NCI-H446 treated with DMSO at 0.1 percent for 48 hours (cell line): ENCODE measurements around the gene ARHGEF10L.
A peak's percentile ranks its signal among the peaks of the same experiment; 100 is the strongest.

Experiments used
- DNase-seq: peaks from one replicate; lab custom pipeline; 2025; lab: John Stamatoyannopoulos, UW

Gene ARHGEF10L

DNA sequence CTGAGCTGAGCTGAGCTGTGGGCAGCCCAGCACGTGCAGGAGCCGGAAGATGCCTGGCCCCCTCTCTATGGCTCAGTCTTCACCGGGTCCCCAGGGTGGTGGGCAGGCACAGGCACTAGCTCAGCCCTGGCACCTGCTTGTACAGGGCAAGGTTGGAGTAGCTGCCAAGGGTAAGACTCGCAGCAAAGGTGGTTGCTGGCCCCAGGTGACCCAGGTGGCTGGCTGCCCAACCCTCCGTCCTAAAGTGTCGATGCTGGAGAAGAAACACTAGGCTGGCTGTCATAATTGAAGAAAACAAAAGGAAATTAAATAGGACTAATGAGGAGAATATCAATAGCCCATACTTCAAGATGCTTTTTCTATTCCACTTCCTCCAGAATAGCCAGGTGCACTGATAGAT, 138.5 kb downstream of the ARHGEF10L start:
- DNase-seq = no peak

DNA sequence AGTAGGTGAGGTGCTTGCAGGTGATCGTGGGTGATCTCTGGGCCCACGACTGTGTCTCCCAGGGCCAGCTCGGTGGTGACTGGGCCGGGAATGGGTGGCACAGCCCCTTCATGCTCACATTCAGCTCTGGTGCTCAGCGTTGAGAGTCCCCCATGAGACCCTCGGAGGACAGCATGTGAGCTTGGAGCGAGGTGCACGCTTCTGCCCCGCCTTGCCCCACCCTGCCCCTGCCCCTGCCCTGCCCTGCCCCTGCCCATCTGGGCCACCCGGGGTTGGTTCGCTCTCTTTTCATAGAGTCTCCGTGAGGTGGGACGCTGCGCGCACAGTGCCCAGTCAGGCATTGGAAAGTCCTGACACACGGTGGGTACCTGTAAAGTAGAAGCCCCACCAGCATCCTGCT, 140.4 kb downstream of the ARHGEF10L start:
- DNase-seq = no peak

DNA sequence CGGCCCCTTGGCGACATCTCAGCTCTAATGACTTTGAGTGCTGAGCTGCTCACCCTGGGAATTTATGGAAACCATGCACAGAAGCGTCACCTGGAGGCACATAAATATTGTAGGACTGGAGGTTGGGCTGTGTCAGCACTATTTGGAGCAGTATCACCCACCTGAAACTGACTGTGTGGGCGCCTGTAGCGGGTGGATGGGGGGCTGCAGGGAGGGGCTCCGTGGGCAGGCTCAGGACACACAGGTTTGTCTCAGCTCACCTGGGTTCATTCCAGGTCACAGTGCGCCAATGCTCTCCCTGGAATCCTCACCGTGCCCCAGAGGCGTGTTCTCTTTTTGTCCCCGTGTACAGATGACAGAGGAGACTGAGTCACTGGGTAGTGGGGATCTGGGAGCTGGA, 140.8 kb downstream of the ARHGEF10L start:
- no peak for DNase-seq

DNA sequence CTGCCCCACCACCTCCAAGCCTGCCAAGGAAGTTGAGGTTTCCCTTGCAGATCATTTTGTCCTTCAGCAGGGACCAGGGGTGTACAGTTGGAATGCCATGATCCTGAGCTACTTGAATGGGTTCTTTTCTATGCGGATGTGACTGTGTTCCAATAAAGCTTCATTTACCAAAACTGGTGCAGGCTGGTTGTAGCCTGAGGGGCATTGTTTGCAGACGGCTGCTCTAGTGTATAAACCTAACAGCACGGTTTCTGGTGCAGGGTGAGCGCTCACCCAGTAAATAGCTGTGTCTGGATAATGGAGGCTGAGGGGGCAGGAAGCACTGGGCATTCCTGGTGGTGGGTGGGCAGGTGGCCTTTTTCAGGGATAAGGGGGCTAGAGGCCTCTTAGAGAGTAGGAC, 142.9 kb downstream of the ARHGEF10L start:
- DNase-seq = no peak

DNA sequence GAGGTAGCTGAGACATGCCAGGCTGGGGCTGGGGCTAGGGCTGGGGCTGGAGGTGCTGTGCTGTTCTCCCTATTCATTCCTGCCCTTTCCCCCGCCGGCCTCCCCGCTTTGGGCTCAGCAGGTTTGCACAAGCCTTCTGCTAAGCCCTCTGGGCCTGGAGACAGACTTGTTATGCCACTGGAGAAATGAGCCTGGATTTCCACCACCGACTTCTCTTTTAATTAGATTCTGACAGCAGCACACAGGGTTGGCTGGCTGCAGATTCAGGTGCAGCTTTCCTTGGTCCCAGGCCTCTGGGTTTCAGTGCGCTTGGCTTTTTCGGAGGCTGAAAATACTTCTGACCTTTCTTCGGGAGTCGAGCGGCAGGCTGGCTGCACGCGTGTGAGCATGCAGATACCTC, 144.1 kb downstream of the ARHGEF10L start:
- no peak for DNase-seq

DNA sequence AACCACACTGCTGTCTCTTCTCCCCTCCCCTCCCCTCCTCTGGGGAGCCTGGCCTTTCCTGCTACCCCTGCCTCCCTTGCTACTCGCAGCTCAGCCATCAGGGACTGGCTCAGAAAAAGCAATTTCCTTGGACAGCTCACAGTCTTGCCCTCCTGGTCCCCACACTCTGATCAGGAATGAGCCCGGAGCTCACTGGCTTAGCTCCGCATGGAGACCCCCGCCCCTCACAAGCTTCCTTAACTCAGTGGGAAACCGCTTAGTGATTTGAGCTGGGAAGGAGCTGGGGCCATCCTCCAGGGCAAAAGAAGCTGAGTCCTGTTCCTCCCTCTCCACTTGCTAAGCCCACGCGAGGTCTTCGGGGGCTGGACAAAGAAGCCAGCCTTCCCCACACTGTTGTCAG, 145.3 kb downstream of the ARHGEF10L start:
- DNase-seq = no peak

DNA sequence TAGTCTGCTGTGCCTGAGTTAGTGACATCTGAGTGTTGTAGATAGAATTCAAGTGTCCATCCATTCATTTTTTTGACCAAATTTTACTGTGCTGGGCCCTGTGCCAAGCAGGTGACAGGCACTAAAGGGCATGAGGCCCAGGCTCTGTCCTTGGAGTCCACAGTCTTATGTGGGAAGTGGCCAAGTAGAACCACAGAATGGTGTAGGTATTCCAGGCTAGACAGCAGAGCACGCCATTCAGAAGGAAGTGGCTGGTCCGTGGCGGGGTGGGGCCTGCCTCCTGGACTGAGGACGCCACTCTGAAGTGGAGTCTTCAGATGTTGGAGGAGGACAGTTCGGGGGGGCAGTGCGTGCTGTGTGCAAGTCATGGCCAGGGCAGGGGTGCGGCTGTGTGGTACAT, 146.8 kb downstream of the ARHGEF10L start:
- DNase-seq = no peak

DNA sequence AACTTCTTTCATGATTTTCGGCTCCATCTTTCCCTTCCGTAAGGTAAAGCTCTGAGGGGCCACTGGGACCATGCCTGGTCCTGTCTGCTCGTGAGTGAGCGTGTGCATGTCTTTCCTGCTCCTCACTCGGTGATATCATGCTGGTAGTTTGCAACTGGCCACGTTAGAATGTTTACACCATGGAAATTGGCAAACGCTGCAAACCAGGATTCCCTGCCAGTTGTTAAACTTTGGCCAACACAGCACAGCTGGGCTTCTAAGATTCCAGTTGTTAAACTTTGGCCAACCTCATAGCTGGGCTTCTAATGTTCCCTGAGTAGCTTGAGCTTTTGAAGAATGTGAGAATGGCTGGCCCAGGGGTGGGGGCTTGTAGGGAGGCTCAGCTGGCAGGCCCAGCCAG, 147.6 kb downstream of the ARHGEF10L start:
- no peak for DNase-seq

DNA sequence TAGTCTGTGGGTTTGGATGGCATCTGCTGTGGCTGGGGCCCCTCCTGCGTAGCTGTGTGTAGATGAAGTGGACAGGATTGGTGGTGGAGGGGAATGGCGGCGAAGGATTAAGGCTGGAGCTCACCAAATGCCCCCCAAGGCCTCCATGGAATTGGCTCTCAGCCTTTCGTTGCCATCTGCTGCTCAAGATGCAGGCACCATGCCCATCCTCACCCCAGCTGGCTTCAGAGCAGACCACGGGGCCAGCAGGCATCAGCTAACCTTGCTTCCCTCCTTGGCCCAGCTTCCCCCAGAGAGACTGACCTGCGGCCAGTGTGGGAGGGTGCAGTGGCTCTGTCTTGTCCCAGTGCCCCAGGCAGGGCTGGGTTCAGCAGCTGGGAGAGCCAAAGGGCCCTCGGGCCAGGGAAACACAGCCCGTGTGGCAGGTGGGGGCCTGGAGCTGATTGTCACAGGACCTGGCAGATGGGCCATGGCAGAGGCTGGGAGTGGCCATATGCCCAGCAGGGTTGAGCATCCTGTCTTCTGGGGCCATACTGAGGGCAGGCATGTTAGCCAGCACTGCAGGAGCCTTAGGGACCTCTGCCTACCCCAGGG, 148.8 kb downstream of the ARHGEF10L start:
- peak; percentile 58 for DNase-seq

DNA sequence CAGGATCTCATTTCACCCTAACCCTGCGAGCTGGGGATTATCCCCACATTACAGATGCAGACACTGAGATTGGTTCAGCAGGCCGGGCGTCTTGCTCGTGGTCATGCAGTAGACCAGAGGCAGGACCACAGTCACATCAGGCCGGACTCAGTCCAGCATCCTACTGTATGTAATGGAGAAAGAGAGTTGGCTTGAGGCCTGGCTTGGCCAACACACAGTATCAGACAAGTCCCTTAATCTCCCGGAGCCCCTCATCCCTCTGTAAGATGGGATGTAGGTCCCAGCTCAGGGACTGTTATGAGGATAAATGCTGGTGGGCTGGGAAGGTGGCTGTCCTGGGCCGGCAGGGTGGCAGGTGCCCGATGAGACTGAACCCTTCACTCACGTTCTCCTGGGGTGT, 149.5 kb downstream of the ARHGEF10L start:
- no peak for DNase-seq

DNA sequence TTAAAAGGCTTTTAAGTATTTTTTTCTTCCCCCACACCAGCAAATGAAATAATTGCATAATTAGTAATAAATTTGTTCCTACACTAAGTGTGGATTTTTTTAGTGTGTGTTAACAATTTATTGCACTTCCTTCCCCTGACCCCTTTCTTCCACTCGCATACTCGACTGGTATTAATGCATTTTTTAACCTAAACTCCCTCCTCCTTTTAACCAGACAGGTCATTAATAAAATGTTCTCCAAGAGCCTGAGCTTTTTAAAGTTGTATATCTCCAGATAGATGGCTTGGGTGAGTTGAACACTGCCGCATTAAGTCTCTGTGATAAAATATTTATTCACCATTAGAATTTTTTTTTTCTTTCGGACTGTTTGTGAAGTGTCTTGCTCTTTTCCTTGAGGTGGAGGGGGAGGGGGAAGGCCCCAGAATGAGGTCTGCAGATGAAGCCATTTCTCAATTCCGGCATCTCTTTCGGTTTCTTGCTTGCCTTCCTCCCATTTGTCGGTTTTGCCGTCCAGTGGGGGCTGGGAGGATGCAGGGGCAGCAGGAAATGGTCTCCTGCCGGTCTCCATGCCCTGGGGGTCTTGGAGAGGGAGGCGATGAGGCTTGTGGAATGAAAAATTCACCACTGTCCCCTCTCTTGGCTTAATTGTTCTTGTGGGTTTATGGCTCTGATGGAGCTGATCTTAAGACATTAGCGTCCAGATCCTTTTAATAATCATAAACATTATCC, 151.6 kb downstream of the ARHGEF10L start:
- no peak for DNase-seq

DNA sequence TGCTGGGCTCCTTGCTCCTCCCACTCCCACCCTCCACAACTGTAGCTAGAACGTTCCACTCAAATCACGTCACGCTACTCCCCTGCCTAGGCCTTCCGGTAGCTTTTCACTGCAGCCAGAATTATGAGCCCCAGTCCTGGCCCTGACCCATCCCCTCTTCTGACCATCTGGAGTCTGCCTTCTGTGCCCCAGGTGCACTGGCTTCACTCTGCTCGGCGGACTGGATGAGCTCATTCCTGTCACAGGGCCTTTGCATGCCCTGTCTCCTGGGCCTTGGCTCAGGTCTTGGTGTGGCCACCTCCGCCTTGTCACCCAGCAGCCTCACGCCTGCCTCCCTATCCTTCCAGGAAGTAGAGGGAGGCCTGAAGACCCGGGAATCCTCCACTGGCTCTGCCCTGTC, 153.1 kb downstream of the ARHGEF10L start:
- no peak for DNase-seq

DNA sequence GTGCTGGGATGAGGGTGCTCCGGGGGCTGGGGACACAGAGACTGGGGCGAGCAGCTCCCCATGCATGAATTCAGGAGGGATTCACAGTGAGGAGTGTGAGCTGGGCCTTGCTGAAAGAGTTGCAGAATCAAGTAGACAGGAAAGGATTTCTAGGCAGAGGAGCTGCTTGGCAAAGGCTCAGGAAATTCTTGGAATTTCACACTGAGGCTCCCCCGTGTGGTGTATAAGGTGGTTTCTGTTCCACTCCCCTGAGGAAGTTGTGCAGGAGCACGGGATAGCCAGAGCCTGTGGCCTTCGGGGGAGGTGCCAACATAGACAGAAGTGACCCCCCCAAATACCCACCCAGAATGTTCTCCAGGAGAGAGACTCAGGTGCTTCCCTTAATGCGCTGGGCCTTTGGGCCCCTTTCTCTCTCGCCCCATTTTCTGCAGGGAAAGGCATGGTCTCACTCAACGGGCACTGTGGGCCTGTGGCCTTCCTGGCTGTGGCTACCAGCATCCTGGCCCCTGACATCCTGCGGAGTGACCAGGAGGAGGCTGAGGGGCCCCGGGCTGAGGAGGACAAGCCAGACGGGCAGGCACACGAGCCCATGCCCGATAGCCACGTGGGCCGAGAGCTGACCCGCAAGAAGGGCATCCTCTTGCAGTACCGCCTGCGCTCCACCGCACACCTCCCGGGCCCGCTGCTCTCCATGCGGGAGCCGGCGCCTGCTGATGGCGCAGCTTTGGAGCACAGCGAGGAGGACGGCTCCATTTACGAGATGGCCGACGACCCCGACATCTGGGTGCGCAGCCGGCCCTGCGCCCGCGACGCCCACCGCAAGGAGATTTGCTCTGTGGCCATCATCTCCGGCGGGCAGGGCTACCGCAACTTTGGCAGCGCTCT, 157.2 kb downstream of the ARHGEF10L start:
- DNase-seq = no peak

DNA sequence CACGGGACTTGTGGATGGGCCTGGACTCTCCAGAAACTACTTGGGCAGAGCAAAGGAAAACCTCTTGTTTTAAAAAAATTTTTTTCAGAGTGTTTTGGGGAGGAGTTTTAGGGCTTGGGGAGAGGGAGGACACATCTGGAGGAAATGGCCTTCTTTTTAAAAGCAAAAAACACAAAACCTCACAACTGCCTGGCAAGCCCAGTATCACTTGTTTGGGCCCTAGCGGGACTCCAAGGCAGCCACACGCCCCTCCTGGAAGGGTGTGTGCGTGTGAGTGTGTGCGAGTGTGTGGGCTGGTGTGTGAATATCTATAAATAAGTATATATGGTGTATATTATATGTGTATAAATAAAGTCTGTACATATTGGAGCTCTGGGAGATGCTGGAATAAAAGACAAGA, 158.0 kb downstream of the ARHGEF10L start:
- no peak for DNase-seq

DNA sequence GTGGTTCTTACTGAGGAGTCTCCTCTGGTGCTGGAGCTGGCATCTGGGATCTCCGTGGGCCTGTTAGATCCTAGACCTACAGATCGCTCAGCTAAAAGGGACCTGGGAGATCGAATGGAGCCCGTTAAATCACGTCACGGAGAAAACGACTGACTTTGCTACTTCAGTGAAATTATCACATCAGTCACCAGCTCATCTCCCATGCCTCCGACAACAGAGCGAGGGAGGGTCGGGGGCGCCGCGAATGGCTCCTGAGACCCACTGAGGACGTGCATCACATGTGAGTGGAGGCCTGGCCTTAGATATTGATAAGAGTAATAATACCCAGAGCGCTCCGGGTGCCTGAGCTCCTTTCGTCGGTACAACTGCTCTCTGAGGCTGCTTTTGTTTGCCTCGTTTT, 160.1 kb downstream of the ARHGEF10L start:
- DNase-seq = no peak

DNA sequence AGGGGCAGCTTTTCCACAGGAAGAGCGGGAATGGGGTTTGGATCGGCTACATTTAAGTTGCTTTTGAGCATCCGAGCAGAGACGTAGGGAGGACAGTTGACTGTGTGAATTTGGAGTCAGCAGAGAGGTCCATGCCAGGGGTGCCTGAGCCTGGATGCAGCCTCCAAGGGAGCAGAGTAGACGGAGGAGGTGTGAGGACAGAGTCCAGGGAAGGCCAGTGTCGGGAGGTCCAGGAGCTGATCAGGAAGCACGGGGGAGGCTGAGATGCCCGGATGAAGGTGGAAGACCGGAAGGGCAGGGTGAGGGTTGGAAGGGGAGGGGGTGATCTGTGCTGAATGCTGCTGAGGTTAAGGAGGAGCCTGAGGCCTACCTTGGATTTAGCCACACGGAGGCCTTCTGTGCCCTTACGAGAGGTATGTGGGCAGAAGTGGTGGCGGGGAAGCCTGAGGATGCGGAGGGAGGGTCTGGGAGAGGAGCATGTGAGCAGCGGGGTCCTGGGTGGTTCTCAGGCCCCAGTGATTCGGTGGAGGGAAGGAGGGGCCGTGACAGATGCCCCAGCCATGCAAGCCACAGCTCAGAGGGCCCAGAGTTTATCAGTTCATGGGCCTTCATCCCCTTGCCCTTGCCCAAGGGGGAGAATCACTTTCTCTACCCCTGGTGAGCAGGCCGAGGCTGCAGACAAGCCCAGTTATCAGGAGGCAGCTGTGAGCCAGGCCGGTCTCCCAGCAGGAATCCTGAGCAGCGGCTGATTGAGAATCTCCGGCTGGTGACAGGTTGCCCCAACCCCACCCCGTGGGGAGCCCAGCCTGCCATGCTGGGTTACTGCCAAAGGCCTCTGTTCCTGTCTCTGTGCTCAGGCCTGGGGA, 161.7 kb downstream of the ARHGEF10L start:
- no peak for DNase-seq

DNA sequence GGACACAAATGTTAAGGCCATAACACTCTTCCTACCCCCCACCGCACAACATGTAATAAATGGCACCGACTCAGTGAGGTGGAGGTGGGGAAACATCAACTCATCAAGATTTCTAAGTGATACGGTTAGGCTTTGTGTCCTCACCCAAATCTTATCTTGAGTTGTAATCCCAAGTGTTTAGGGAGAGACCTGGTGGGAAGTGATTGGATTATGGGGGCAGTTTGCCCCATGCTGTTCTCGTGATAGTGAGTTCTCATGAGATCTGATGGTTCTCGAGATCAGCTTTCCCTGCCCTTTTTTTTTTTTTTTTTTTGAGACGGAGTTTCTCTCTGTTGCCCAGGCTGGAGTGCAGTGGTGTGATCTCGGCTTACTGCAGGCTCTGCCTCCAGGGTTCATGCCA, 164.7 kb downstream of the ARHGEF10L start:
- DNase-seq = no peak

DNA sequence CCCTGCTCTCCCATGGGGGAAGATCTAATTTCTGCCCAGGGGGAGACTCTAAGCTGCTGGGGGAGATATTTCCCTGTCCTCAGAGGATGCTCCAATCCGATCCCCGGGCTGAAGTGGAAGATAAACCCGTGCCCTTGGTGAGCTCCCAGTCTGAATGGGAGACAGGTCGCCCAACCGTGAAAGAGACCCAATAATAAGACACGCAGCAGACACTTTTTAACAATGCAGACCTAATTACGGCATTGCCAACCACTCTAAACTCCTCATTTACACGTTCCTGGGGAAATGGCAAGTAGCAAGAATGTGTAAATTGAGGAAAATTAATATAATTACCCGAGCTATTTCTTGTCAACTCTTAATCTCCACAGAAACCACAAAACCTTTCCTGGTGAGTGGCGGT, 166.9 kb downstream of the ARHGEF10L start:
- DNase-seq = no peak

DNA sequence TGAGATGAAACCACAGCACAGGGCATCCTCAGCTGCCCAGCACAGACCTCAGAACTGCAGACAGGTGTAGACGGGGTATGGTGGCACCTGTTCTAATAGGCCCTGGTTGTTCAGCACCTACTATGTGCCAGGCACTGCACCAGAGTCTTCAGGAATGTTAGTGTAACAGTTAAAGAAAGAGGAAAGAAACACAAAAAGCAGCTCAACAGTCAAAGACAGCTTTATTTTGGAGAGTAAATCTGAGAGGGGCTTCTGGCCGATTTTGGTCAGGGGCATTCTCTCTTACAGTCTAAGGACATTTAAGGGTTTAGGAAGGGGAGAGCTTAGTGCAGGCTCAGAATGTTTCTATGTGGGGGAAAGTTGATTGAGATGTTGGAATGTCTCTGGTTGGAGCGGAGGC, 170.5 kb downstream of the ARHGEF10L start:
- DNase-seq = no peak

DNA sequence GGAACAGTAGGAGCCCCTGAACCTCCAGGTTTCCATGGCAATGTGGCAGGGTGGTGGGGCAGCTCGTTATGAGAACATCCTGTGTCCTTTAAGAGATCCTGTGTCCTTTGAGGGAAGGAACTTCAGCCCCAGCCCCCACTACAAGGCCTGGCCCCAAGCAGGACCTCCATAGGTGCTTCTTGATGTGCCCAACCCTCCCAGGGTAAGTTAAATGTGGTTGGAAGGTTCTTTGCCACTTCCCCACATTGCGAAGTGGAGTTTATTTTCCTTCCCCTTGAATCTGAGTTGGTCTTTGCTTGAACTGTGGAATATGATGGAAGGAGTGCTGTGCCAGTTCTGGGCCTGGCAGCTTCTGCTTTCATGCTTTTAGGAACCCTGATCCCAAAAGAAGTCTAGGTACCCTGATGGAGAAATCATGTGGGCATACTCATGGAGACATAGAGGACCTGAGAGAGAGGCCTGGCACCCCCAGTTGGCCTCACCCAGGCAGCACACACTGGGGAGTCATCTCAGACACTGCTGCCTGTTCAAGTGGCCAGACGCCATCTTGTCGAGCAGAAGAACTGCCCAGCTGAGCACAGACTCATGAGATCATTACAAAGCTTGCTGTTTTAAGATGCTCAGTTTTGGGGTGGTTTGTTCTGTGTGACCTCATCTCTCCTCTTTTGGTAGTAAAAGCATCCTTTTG, 171.5 kb downstream of the ARHGEF10L start:
- DNase-seq = no peak

DNA sequence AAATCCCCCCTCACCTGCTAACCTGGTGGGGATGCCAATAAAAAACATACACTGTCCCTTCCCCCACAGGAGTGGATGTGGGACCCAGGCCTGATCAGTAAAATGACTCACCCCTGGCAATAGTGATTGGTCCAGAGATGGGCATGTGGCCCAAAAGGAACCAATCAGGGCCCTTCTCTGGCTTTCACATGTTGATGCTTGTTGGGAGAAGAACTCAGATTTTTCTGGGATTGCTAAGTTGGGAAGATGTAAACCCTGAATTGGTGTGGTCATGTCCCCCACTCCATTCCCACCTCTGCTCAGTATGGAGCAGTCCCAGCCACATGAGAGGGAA, 172.0 kb downstream of the ARHGEF10L start:
- no peak for DNase-seq

DNA sequence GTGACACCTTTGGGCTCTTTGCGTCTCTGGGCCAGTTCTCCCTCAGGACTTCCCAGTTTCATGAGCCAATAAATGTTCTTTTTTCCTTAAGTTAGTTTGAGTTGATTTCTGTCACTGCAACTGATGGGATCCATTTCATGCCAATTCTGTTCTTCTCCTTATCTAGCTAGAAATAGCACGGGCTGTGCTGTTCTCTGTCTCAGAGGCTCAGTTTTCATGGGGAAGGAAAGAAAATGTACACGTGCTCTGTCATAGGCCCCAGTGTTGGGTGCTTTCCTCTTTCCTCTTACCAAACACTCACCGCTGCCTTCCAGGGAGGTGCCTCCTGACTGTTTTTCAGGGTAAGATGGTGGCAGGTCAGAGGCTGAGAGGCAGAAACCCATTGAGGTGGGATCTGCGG, 172.4 kb downstream of the ARHGEF10L start:
- DNase-seq = no peak
